ENCODE measurements around the gene AKAP10. TPM values are rescaled to one million over a fixed set of nuclear protein-coding genes. Genes with fewer than 3 reads are reported as not detected.
A peak's percentile ranks its signal among the peaks of the same experiment; 100 is the strongest.

The AKAP10 gene
- total and polyA plus RNA-seq, 7 donors = 4.2 to 16.8 (median 11.1) TPM

- intact Hi-C loops (cut with DNase I) = loop anchor here in 1 of 2 donors (2.0 to 10.0 kb wide), 2 partner anchors 14 to 106 kb away; no protein-coding TSS in a partner anchor
- H3K4me3 ChIP-seq = no peak overlapping the region
- TF ChIP-seq CTCF (IDR thresholded peaks at IDR 0.05) = no peak
- ATAC-seq (no peak), DNase-seq (no peak)
- H3K27ac ChIP-seq = no peak overlapping the region
- 95 to 100% (median 95%) methylated on average over 2 of the region's 2 CpGs for WGBS, 3 donors
- no peaks in the 10 kb centered on the region for H3K27me3 ChIP-seq (ENCODE audit: insufficient read depth in 3 of 3, low read length in 2 of 3)
- no peaks in the 10 kb centered on the region for H3K4me1 ChIP-seq
- H3K9me3 ChIP-seq = no peaks in the 10 kb centered on the region
- H3K36me3 ChIP-seq (ENCODE audit: insufficient read depth in 1 of 2, low read depth in 1 of 2) = peaks cover 11 to 100% of the 10 kb centered on the region in 2 donors
These were observed 66.6 kb downstream of the AKAP10 start for GRCh38 chr17:19911033-19911432.

GRCh38 chr17:19909139-19909538 is 68.5 kb downstream of the AKAP10 start:
- intact Hi-C loops (cut with DNase I) = no loop called here
- DNase-seq = no peak
- H3K4me3 ChIP-seq = no peak overlapping the region
- H3K36me3 ChIP-seq (ENCODE audit: insufficient read depth in 1 of 2, low read depth in 1 of 2) = peaks cover 12 to 100% of the 10 kb centered on the region in 2 donors
- H3K27ac ChIP-seq = no peak overlapping the region
- WGBS, 3 donors = 95 to 97% (median 96%) methylated on average over 6 of the region's 6 CpGs
- no peaks in the 10 kb centered on the region for H3K4me1 ChIP-seq
- no peaks in the 10 kb centered on the region for H3K9me3 ChIP-seq
- no peak for TF ChIP-seq CTCF (IDR thresholded peaks at IDR 0.05)
- no peaks in the 10 kb centered on the region for H3K27me3 ChIP-seq (ENCODE audit: insufficient read depth in 3 of 3, low read length in 2 of 3)
- ATAC-seq = no peak

GRCh38 chr17:19905502-19905901 is 72.1 kb downstream of the AKAP10 start:
- Histone ChIP-seq H3K36me3 (ENCODE audit: insufficient read depth in 1 of 2, low read depth in 1 of 2) (peaks cover 12 to 97% of the 10 kb centered on the region in 2 donors), H3K27me3 (ENCODE audit: insufficient read depth in 3 of 3, low read length in 2 of 3) (no peaks in the 10 kb centered on the region), H3K9me3 (no peaks in the 10 kb centered on the region), H3K4me1 (no peaks in the 10 kb centered on the region), H3K27ac (no peak overlapping the region), H3K4me3 (no peak overlapping the region)
- DNase-seq (no peak), ATAC-seq (peak in 1 of 4 donors; percentile 38)
- WGBS, 3 donors = 77 to 86% (median 82%) methylated on average over 5 of the region's 5 CpGs
- TF ChIP-seq CTCF (IDR thresholded peaks at IDR 0.05) = no peak
- intact Hi-C loops (cut with DNase I) = no loop called here

GRCh38 chr17:19904924-19905323 is 72.7 kb downstream of the AKAP10 start:
- intact Hi-C loops (cut with DNase I) = no loop called here
- no peak for TF ChIP-seq CTCF (IDR thresholded peaks at IDR 0.05)
- no peak overlapping the region for H3K4me3 ChIP-seq
- H3K27ac ChIP-seq = no peak overlapping the region
- ATAC-seq (no peak), DNase-seq (peak in 1 of 2 donors; percentile 31)
- no peaks in the 10 kb centered on the region for H3K27me3 ChIP-seq (ENCODE audit: insufficient read depth in 3 of 3, low read length in 2 of 3)
- WGBS, 3 donors = 87 to 89% (median 87%) methylated on average over 5 of the region's 5 CpGs
- peaks cover 12 to 97% of the 10 kb centered on the region in 2 donors for H3K36me3 ChIP-seq (ENCODE audit: insufficient read depth in 1 of 2, low read depth in 1 of 2)
- no peaks in the 10 kb centered on the region for H3K9me3 ChIP-seq
- H3K4me1 ChIP-seq = no peaks in the 10 kb centered on the region

GRCh38 chr17:19904412-19904811 is 73.2 kb downstream of the AKAP10 start:
- Histone ChIP-seq H3K36me3 (ENCODE audit: insufficient read depth in 1 of 2, low read depth in 1 of 2) (peaks cover 11 to 97% of the 10 kb centered on the region in 2 donors), H3K9me3 (no peaks in the 10 kb centered on the region), H3K27me3 (ENCODE audit: insufficient read depth in 3 of 3, low read length in 2 of 3) (no peaks in the 10 kb centered on the region), H3K27ac (no peak overlapping the region), H3K4me1 (no peaks in the 10 kb centered on the region), H3K4me3 (no peak overlapping the region)
- DNase-seq (no peak), ATAC-seq (no peak)
- TF ChIP-seq CTCF (IDR thresholded peaks at IDR 0.05) = no peak
- intact Hi-C loops (cut with DNase I) = no loop called here
